Activated CD4-positive, CD25-positive, alpha-beta regulatory T cell (primary cell): ENCODE results near the gene IBA57.
"Not testable (repeated sequence)": the region's sequence is repeated elsewhere in the genome, so short reads cannot be mapped to it uniquely, and the experiment has no call there.

Experiments used
- DNase-seq, 4 experiments: peaks; one replicate each; lab custom pipeline; 2025; lab: John Stamatoyannopoulos, UW

The IBA57 gene

GRCh38 chr1:228226956-228227791 lies 61.6 kb downstream of the IBA57 start:
- no peak for DNase-seq

- not testable (repeated sequence) for DNase-seq
These were observed 62.5 kb downstream of the IBA57 start for GRCh38 chr1:228228147-228228546.

GRCh38 chr1:228228601-228229074 lies 63.0 kb downstream of the IBA57 start:
- no peak for DNase-seq

- DNase-seq, result no peak
These were observed 65.6 kb downstream of the IBA57 start for GRCh38 chr1:228231189-228231588.
